Right lung (tissue), 5 donors: ENCODE measurements around the gene ZNF777. TPM values are rescaled to one million over a fixed set of nuclear protein-coding genes. Genes with fewer than 3 reads are reported as not detected.

ENCODE experiments used
- DNase-seq, 2 donors: peaks; one replicate each; pipeline ENCODE4 v3.0.0-alpha.2; 2013
- polyA plus RNA-seq, 5 donors: library from polyadenylated mRNA; unstranded; fragments of 120-200 nt; gene quantifications; one replicate each; pipeline versions ENCODE4 v1.2.1 to v1.2.3, GENCODE V29; 2013; ENCODE audit warnings: inconsistent platforms in 1 of 5, low replicate concordance in 1 of 5; ENCODE audit not compliant: insufficient read length in 5 of 5, insufficient read depth in 1 of 5

The ZNF777 gene
- polyA plus RNA-seq, 5 donors: 9.3 to 16.0 (median 12.3) TPM

GRCh38 chr7:149477494-149478443, 16.9 kb upstream of the ZNF777 start:
- no peak for DNase-seq

- DNase-seq: no peak
Observed at GRCh38 chr7:149476791-149477190, 15.9 kb upstream of the ZNF777 start.

- no peak for DNase-seq
Observed at GRCh38 chr7:149475121-149476045, 14.5 kb upstream of the ZNF777 start.

GRCh38 chr7:149474309-149475120, 13.7 kb upstream of the ZNF777 start:
- DNase-seq: no peak

GRCh38 chr7:149473251-149473650, 12.4 kb upstream of the ZNF777 start:
- DNase-seq: no peak

- DNase-seq: no peak
Observed at GRCh38 chr7:149471289-149471953, 10.6 kb upstream of the ZNF777 start.

GRCh38 chr7:149469806-149470205, 8.9 kb upstream of the ZNF777 start:
- DNase-seq: no peak

- no peak for DNase-seq
Observed at GRCh38 chr7:149468208-149468607, 7.3 kb upstream of the ZNF777 start.

- DNase-seq: no peak
Observed at GRCh38 chr7:149467321-149467859, 6.5 kb upstream of the ZNF777 start.

GRCh38 chr7:149466364-149466763, 5.5 kb upstream of the ZNF777 start:
- DNase-seq: no peak

- no peak for DNase-seq
Observed at GRCh38 chr7:149463500-149464161, 2.8 kb upstream of the ZNF777 start.

GRCh38 chr7:149462101-149462520, 1.2 kb upstream of the ZNF777 start:
- no peak for DNase-seq

- DNase-seq: no peak
Observed at GRCh38 chr7:149459540-149460452, 1.1 kb downstream of the ZNF777 start.

GRCh38 chr7:149459201-149459539, 1.7 kb downstream of the ZNF777 start:
- DNase-seq: no peak

- no peak for DNase-seq
Observed at GRCh38 chr7:149458235-149458634, 2.6 kb downstream of the ZNF777 start.

GRCh38 chr7:149457766-149458165, 3.1 kb downstream of the ZNF777 start:
- no peak for DNase-seq

GRCh38 chr7:149456506-149457421, 4.1 kb downstream of the ZNF777 start:
- no peak for DNase-seq
